ES-I3 (cell line): ENCODE measurements around the gene CLMN.

Experiments used
- H3K36me3 ChIP-seq: 2 replicates; pipeline ENCODE4 v1.6.1; 2013; ENCODE audit warnings: mild to moderate bottlenecking, low read length, control low read depth, moderate library complexity; ENCODE audit not compliant: insufficient read depth
- H3K4me1 ChIP-seq: 2 replicates; pipeline ENCODE4 v1.6.1; 2013; ENCODE audit warnings: mild to moderate bottlenecking, control low read depth, low read length; ENCODE audit not compliant: insufficient read depth
- H3K9ac ChIP-seq: 2 replicates; pipeline ENCODE4 v1.6.1; 2013; ENCODE audit warnings: low read depth, mild to moderate bottlenecking, low read length, moderate library complexity
- H3K9me3 ChIP-seq: 2 replicates; pipeline ENCODE4 v1.6.1; 2013; ENCODE audit warnings: mild to moderate bottlenecking, low read length, moderate library complexity; ENCODE audit not compliant: control insufficient read depth, insufficient read depth

Gene CLMN

DNA sequence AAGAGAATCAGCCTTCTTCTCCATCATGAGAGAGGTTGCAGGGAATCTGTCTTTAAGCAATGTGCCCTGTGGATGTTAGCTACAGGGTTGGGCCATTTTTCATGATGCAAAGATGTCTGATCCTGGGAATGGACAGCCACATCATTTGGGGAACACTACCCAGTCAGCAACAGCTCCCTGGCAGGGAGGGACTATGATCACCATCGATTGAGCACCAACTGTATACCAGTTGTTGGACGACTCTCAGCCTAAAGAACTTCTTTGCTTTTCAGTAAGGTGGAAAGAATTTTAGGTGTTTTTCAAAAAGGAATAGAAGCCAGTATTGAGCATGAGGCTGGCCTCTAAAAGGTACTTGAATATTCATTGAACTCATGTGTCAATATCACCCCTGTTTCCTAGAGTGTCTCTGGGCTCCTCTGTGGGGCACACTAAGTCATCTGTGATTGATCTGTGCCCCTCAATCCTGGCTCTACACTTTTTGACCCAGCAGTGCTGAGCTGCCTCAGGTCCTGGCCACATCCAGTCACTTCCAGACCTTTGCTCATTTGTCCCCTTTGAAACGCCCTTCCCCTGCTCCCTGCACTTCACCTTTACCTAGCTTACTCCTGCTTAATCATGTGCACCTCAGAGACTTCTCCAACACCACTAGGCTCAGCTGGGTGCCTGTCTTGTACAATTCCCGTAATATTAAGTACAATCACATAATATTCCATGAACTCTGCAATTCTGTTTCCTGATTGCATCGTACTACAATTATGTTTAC lies 2.2 kb upstream of the CLMN start:
- Histone ChIP-seq H3K4me1 (no peaks in the 10 kb centered on the region; the same call in 1 of the 2 replicates), H3K36me3 (no peaks in the 10 kb centered on the region), H3K9me3 (no peaks in the 10 kb centered on the region), H3K9ac (no peak overlapping the region)

DNA sequence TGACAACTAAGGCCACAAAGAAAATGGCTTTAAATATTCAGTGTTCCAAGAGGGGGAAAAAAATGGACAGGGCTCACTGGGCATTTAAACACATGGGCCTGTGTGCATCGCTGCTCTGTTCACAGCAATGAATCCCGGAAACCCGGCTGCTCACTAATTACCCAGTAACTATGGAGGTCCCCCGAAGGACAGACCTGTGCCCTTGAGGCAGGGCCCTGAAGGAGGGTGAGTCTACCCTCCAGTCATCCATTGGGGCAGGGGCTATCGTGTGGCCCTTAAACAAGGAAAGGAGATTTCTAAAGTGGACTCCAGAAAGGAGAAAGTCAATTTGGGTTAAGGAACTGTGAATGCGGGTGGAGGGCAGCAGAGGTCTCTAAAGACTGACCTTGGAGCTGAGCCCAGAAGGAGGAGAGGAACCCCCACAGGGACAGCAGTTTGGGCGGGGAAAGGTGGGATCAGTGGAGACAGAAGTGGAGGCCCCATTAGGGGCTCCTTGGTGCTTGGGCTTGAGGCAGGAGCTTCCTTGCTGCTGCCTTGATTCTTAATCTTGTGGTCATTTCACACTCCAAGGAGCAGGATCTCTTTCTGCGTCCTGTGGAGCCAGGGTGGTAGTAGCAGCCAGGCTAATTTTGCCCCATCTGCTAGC lies 1.4 kb upstream of the CLMN start:
- no peaks in the 10 kb centered on the region for H3K9me3 ChIP-seq
- no peak overlapping the region for H3K9ac ChIP-seq
- no peaks in the 10 kb centered on the region for H3K36me3 ChIP-seq
- no peaks in the 10 kb centered on the region; the same call in 1 of the 2 replicates for H3K4me1 ChIP-seq

DNA sequence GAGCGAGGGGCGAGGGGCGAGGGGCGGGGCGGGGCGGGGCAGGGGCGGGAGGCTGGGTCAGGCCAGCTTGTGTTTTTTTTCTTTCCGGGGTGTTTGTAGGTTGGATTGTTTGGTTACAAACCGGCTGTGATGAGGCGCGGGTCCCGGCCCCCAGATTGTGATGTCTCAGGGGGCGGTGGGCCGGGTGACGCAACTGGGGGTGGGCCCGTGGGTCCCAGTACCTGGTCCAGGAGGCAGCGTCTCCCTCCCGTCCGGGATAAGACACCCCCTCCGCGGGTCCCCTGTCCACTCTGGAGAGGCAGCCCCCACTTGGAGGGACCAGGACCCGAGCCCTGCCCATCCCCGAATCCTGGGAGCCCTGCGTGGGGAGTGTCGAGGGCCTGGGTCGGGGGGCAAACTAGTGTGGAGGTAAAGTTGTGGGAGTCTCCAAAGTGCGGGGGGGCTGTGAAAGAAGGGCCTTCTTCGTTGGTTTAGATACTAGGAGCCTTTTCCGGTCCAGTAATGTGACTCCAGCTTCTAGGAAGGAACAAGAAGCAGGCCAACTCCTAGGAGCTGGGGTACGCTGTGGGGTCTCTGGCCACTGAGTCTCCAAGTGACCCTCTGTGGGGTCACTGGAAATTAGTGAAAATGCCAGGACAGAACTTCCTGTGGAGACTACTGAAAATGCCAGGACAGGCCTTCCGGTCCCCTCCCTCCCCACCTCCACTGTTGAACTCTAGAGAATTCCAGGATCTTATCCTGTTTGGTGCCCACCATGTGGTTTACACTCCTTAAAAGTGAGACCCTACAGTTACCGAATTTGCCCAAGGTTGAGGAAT lies 579 bp upstream of the CLMN start:
- H3K9ac ChIP-seq, result peak overlapping the region; percentile 51; the same call in 1 of the 2 replicates
- no peaks in the 10 kb centered on the region for H3K9me3 ChIP-seq
- no peaks in the 10 kb centered on the region for H3K36me3 ChIP-seq
- no peaks in the 10 kb centered on the region; the same call in 1 of the 2 replicates for H3K4me1 ChIP-seq

DNA sequence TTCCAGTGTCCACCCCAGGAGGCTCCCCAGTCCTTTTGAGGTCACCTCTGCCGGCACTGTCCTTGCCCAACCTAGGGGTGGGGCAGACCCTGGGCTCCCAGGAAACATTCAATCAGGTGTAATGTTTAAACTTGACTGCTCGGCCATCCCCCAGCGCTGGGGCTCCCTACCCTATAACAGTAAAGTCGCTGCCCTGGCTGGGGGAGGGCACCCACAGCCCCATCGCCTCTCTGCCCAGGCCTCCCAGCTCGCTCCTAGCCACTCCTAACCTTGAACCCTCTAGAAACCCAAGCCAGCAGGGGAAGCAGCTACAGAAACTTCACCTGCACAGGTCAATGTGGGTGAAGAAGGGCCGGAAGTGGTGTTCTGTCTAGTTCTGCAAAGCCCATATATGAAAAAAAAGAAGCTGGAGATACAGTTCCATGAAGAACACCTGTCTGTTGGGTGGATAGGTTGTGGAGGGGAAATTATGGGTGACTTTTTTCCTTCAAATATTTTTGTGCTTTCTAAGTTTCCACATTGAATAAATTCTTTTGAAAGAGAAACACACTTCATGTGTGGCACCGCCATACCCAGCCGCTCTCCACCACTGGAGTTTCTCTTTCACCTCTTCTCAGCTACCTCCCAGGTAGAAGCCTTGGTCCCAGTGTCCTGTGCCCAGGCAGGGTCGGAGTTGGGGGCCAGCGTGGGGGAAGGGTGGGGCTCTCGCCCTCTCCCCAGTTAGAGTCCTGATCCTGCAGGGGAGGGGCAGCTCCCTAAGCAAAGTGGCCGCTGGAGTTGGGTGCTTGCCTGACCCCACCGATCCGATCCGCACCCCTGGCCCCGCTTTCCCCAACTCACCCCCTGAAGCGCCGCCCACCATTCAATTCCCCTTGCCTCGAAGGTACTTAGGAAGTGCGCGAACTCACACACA lies 1.1 kb downstream of the CLMN start:
- peak overlapping the region; percentile 56; the same call in 1 of the 2 replicates for H3K9ac ChIP-seq
- no peaks in the 10 kb centered on the region; the same call in 1 of the 2 replicates for H3K4me1 ChIP-seq
- H3K36me3 ChIP-seq, result no peaks in the 10 kb centered on the region
- H3K9me3 ChIP-seq, result no peaks in the 10 kb centered on the region

DNA sequence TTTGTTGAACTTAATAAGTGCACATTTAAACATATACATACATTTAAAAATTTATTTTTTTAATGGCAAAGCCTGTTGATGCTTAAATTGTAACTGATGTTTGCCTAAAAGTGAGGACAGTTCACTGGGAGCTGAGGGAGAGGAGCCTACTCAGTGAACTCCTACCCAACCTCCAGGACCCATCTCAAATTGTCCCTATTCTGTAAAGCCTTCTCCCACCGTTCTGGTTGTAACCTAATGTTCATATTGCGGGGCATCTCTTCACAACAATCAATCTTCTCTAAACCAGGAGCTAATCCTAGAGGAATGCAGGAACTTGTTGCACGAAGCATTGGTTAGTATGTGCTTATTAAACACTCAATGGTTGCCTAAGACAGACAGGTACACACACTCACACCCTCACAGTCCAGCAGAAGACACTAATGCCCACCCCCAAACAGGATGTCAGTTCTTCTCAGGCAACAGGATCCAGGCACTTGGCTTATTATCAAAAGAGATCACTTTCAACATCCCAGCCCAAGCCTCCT lies 1.8 kb downstream of the CLMN start:
- Histone ChIP-seq H3K4me1 (no peaks in the 10 kb centered on the region; the same call in 1 of the 2 replicates), H3K9ac (no peak overlapping the region), H3K36me3 (no peaks in the 10 kb centered on the region), H3K9me3 (no peaks in the 10 kb centered on the region)

DNA sequence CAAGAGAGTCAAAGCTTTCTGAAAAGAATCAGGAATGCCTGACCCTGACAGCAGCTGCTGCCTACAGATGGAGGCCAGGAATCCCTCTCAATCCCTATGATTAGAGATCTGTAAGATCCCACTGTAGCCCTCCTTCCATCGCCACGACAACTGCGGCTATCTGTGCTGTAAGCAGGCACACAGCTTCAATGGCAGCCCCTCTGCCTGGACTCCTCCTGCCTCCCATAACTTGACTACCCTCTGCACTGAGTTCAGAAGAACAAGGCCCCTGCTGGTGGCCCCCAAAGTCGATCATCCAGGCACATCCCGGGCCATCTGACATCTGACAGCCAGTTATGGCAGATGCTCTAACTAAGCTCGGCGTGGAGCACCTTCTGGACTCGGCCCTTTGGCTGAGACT lies 2.9 kb downstream of the CLMN start:
- Histone ChIP-seq H3K9ac (no peak overlapping the region), H3K36me3 (no peaks in the 10 kb centered on the region), H3K9me3 (no peaks in the 10 kb centered on the region), H3K4me1 (no peaks in the 10 kb centered on the region; the same call in 1 of the 2 replicates)

DNA sequence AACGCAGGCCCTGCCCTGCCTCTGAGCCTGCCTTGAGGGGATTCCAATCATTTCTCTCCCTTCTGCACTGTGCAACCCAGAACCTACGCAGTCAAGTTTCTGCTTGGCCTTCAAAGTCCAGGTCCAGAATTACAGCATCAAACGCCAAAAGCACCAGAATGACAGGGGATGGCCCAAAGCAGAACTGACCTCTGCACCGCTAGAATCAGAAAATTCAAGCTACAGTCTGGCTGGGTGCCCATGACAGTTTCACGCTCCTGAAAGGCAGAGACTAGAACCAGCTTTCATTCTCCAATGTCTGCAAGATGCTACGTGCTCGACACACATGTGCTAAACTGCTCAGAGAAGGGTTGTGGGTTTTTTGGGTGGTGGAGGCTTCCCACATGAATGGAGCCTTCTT lies 4.1 kb downstream of the CLMN start:
- no peaks in the 10 kb centered on the region for H3K9me3 ChIP-seq
- H3K4me1 ChIP-seq, result peaks cover 3% of the 10 kb centered on the region; the same call in 1 of the 2 replicates
- no peaks in the 10 kb centered on the region for H3K36me3 ChIP-seq
- no peak overlapping the region for H3K9ac ChIP-seq

DNA sequence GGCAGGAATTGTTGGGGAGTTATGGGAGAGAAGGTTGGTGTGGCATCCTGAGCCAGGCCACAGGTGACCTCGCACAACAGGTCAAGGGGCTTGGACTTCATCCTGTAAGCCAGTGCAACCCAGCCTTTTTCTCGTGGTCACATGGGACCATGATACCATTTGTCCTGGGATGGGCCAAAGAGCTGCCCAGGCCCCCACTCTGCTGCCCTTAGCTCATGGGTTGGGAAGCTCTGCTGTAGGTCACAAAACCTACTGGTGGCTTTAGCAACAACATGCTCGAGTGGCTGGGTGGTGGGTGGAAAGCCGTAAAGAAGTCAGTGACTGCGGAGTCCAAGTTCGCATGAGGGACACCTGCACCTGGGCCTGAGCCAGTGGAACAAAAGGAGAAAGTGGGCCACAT lies 4.6 kb downstream of the CLMN start:
- Histone ChIP-seq H3K36me3 (no peaks in the 10 kb centered on the region), H3K4me1 (peaks cover 3% of the 10 kb centered on the region; the same call in 1 of the 2 replicates), H3K9ac (no peak overlapping the region), H3K9me3 (no peaks in the 10 kb centered on the region; the same call in 1 of the 2 replicates)

DNA sequence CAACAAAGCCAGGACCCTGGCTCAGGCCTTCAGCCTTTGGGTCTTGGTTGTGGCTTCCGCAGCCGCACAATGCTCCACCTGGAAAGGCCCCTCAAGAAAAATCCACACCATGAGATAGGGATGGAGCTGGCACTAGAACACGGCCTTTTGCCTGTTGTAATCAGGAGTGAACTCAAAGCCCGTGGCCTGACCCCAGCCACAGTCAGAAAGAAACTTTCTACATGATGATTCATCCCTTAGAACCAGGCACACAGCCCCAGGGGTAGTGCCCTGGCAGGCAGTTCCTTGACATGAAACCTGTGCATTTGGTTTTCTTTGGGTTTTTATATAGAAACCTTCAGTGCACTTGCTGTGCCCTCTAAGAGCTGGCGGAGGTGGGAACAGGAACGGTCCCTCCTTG lies 5.1 kb downstream of the CLMN start:
- no peak overlapping the region for H3K9ac ChIP-seq
- peaks cover 3% of the 10 kb centered on the region; the same call in 1 of the 2 replicates for H3K4me1 ChIP-seq
- no peaks in the 10 kb centered on the region for H3K36me3 ChIP-seq
- H3K9me3 ChIP-seq, result no peaks in the 10 kb centered on the region; the same call in 1 of the 2 replicates

DNA sequence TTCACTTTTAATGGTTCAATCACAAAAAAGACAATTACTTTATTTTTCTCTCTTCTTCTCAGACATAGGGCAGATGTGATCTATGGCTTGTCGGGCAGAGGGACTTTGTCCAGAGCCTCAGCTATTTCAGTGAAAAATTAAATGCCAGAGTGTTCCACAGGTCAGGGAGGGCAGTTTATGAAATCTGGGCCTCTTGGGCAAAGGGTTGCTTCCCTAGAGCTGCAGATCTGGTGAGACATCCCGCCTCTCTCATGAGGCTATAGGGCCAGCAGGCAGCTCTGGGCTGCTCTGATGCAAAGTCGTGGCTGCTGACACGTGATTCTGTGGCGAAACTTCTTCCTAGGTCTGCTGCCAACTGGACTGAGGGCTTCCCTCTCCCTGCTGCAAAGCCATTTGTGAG lies 6.0 kb downstream of the CLMN start:
- H3K36me3 ChIP-seq, result no peaks in the 10 kb centered on the region
- H3K9ac ChIP-seq, result no peak overlapping the region
- H3K4me1 ChIP-seq, result peaks cover 3% of the 10 kb centered on the region; the same call in 1 of the 2 replicates
- no peaks in the 10 kb centered on the region; the same call in 1 of the 2 replicates for H3K9me3 ChIP-seq

DNA sequence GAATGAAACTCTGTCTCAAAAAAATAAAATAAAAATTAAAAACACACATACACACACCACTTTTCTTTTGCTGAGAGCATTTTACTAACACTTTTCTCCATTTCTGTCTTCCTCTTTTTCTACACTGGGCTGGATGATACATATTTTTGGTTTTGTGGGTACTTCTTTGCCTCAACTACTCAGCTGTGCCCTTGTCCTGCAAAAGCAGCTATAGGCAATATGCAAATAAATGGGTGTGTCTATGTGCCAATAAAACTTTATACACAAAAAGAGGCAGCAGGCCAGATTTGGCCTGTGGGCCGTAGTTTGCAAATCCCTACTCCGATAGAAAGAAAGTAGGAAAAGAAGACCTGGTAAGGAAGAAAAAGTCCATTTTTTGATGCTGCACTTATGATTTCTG lies 6.5 kb downstream of the CLMN start:
- no peaks in the 10 kb centered on the region for H3K36me3 ChIP-seq
- peaks cover 3% of the 10 kb centered on the region; the same call in 1 of the 2 replicates for H3K4me1 ChIP-seq
- H3K9ac ChIP-seq, result no peak overlapping the region
- H3K9me3 ChIP-seq, result no peaks in the 10 kb centered on the region; the same call in 1 of the 2 replicates

DNA sequence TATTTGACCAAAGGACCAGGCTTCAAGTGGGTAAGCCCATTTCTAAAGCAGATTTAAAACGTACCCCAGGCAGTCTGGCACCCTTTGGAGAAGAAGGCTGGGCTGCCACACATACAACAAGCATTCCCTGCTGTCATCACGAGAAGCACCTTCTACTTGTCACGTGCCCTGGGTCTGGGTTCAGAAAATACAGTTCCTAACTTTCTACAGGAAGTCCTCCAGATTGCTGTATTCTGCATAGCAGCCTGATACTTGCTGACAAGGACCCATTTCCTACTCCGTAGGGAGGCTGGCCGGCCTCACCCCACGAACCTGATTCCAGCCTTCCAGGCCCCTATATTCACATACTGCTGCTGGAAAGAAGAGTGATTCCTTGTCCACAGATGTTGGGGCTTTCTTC lies 7.4 kb downstream of the CLMN start:
- Histone ChIP-seq H3K9me3 (no peaks in the 10 kb centered on the region; the same call in 1 of the 2 replicates), H3K4me1 (0 out of 2 replicates have a peak, but pooled peaks cover 3% of the 10 kb centered on the region), H3K36me3 (no peaks in the 10 kb centered on the region), H3K9ac (no peak overlapping the region)

DNA sequence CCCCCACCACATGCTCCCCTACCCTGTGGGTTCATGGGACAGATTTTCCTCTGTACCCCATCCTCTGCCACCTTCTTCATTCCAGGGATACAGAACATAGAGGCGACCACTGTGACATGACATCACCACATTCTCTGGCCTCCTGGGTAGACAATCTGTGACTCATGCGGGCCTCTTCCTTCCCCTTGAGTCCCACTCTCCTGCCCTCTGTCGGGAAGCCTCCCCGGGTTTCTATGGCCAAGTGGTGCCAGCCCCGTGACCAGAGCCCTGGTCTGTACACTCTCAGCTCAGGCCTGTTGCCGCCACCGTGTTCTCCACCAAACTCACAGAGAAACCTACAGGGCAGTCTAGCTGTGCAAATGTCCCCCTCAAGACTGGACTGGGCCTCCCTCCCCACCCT lies 8.0 kb downstream of the CLMN start:
- H3K4me1 ChIP-seq, result 0 out of 2 replicates have a peak, but pooled peaks cover 3% of the 10 kb centered on the region
- no peak overlapping the region for H3K9ac ChIP-seq
- H3K9me3 ChIP-seq, result no peaks in the 10 kb centered on the region; the same call in 1 of the 2 replicates
- H3K36me3 ChIP-seq, result no peaks in the 10 kb centered on the region
